Activated naive CD4-positive, alpha-beta T cell treated with anti-CD3 and anti-CD28 coated beads, Interleukin-2, amount 10 ng/mL, durations not matched to agents 7 days and 5 days (primary cell): ENCODE results near the gene HSPB2.
"Not testable (repeated sequence)": the region's sequence is repeated elsewhere in the genome, so short reads cannot be mapped to it uniquely, and the experiment has no call there.

Experiments
- CTCF ChIA-PET: fragments of 350-600 bp; sonication (Branson Sonifier 250); formaldehyde crosslinking; loops from one replicate; lab custom pipeline; 2021; ENCODE audit warnings: antibody characterized with exemption; lab: Charles Lee
- DNase-seq: peaks from one replicate; pipeline ENCODE4 v3.0.0-alpha.2; 2020
- H3K27ac Mint-ChIP-seq: one replicate; pipeline ENCODE4 v1.8.0; 2021; ENCODE audit warnings: mild to moderate bottlenecking, moderate library complexity, mixed read lengths
- H3K27me3 Mint-ChIP-seq: one replicate; pipeline ENCODE4 v1.8.0; 2021; ENCODE audit warnings: mild to moderate bottlenecking, mixed read lengths
- H3K36me3 Mint-ChIP-seq: one replicate; pipeline ENCODE4 v1.8.0; 2021; ENCODE audit warnings: mixed read lengths
- H3K4me1 Mint-ChIP-seq: one replicate; pipeline ENCODE4 v1.8.0; 2021; ENCODE audit warnings: mixed read lengths
- H3K4me3 Mint-ChIP-seq: one replicate; pipeline ENCODE4 v1.8.0; 2021; ENCODE audit warnings: mild to moderate bottlenecking, moderate library complexity, mixed read lengths
- H3K9me3 Mint-ChIP-seq: one replicate; pipeline ENCODE4 v1.8.0; 2021; ENCODE audit warnings: mixed read lengths

HSPB2 gene

DNA sequence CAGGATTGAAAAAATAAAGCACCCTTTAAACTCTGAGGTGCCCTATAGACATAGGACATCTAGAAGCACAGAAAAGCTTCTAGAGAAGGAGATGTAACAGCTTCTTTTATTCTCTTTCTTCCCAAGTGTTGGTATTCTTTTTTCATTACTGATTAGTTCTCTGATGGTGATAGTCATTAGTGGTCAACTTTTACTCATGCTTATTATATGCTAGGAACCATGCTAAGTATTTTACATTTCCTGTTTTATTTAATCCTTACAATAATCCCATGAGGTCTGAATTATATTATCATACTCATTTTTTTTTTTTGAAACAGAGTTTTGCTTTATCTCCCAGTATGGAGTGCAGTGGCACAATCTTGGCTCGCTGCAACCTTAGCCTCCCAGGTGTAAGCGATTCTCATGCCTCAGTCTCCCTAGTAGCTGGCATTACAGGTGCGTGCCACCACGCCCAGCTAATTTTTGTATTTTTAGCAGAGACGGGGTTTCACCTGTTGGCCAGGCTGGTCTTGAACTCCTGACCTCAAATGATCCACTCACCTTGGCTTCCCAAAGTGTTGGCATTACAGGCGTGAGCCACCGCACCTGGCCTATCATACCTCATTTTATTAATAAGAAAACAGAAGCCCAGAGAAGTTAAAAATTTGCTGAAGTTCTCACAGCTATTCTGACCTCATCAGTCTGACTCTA is 9.2 kb downstream of the HSPB2 start:
- CTCF ChIA-PET, result no interaction called here
- peaks cover 40% of the 10 kb centered on the region for H3K27me3 Mint-ChIP-seq
- peaks cover 9% of the 10 kb centered on the region for H3K4me1 Mint-ChIP-seq
- no peak for DNase-seq
- H3K36me3 Mint-ChIP-seq, result no peaks in the 10 kb centered on the region
- H3K27ac Mint-ChIP-seq, result no peak overlapping the region
- no peaks in the 10 kb centered on the region for H3K9me3 Mint-ChIP-seq
- no peak overlapping the region for H3K4me3 Mint-ChIP-seq

DNA sequence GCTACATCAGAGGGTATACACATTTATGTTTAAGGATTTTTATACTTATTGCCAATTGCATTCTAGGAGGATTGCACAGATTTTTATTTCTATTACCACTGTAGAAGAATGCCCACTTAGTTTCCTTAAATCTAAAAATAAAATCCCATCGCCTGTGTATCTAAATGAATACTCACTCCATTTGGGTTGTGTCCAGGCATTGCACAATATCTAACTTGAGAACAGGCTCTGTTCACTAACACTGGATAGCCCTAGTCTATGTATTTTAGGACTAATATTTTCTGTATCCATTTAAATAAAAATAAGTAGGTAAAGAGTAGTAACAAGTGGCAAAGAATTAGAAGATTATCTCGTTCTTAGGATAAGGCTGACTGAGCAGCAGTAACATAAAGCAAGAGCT is 10.3 kb downstream of the HSPB2 start:
- peaks cover 18% of the 10 kb centered on the region for H3K4me1 Mint-ChIP-seq
- CTCF ChIA-PET, result no interaction called here
- H3K4me3 Mint-ChIP-seq, result no peak overlapping the region
- DNase-seq, result no peak
- H3K27me3 Mint-ChIP-seq, result peaks cover 33% of the 10 kb centered on the region
- H3K9me3 Mint-ChIP-seq, result no peaks in the 10 kb centered on the region
- no peak overlapping the region for H3K27ac Mint-ChIP-seq
- no peaks in the 10 kb centered on the region for H3K36me3 Mint-ChIP-seq

DNA sequence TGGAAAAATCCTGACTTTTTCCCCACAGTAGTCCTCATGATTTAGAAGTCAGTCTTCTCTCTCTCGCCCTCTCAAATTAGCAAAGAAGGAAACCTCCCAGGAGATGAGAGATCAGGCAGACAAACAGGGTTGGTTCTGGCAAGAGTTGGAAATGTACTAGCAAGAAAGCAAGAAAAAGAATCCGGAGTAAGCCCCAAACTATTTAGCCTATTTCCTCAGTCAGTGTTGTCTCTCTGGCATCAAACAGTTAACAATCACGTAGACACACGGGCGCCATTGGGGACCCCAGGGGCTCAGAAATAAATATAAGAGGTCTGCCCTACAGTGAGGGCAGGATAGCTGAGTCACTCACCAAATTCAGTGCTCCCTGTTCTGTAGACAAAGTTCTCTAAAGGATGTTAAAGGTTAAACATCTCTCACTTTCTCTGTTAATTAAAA is 10.8 kb downstream of the HSPB2 start:
- CTCF ChIA-PET, result interaction anchor here (1.1 kb wide), 1 partner anchor 96 kb away, joined by 4 read pairs; no protein-coding TSS in a partner anchor
- Mint-ChIP-seq H3K9me3 (no peaks in the 10 kb centered on the region), H3K27ac (no peak overlapping the region), H3K36me3 (no peaks in the 10 kb centered on the region), H3K4me1 (peaks cover 18% of the 10 kb centered on the region), H3K27me3 (peaks cover 33% of the 10 kb centered on the region), H3K4me3 (no peak overlapping the region)
- DNase-seq, result no peak

DNA sequence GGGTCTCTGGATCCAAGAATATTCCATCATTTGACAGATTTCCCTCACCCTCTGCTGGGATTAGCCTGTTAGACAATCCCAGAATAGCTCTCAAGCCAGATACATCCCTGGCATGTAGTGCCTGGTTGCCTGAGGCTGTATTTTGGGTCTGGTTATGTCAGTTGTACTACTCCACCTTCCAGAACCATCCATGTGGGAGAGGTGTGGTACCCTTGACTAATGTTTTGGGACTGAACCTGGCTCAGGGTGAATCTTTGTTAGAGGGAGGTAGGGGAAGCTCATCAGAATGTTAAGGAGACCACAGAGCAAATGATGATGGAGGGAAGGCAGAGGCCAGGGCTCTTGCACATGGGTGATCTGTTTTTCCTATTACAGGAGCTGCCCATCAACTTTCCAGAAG is 11.4 kb downstream of the HSPB2 start:
- H3K36me3 Mint-ChIP-seq, result no peaks in the 10 kb centered on the region
- no peak overlapping the region for H3K4me3 Mint-ChIP-seq
- CTCF ChIA-PET, result interaction anchor here (1.1 kb wide), 1 partner anchor 95 kb away, joined by 4 read pairs; no protein-coding TSS in a partner anchor
- H3K9me3 Mint-ChIP-seq, result no peaks in the 10 kb centered on the region
- no peak overlapping the region for H3K27ac Mint-ChIP-seq
- peaks cover 29% of the 10 kb centered on the region for H3K27me3 Mint-ChIP-seq
- H3K4me1 Mint-ChIP-seq, result peaks cover 18% of the 10 kb centered on the region
- no peak for DNase-seq

DNA sequence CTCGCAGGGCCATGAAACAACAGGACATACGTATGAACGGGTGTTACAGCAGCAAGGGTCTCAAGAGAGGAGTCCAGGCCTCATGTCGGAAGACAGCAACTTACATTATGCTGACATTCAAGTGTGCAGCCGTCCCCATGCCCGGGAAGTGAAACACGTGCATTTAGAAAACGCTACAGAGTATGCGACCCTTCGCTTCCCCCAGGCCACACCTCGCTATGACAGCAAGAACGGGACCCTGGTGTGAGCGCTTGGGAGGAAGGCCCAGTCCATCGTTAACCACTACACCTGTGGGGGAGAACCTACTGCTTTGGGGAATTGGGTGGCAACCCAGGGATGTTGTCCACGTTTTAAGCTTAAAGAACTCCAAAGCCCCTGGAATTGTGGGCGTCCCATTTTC is 13.4 kb downstream of the HSPB2 start:
- CTCF ChIA-PET, result interaction anchor here (1.1 to 2.2 kb wide), 5 partner anchors 9 to 56 kb away, joined by 3 to 13 read pairs (median 4); partner anchors contain the start of gene ALG9
- Mint-ChIP-seq H3K9me3 (no peaks in the 10 kb centered on the region), H3K4me3 (peak overlapping the region; percentile 68), H3K4me1 (peaks cover 18% of the 10 kb centered on the region), H3K36me3 (no peaks in the 10 kb centered on the region), H3K27ac (peak overlapping the region; percentile 91), H3K27me3 (peaks cover 24% of the 10 kb centered on the region)
- DNase-seq, result no peak

DNA sequence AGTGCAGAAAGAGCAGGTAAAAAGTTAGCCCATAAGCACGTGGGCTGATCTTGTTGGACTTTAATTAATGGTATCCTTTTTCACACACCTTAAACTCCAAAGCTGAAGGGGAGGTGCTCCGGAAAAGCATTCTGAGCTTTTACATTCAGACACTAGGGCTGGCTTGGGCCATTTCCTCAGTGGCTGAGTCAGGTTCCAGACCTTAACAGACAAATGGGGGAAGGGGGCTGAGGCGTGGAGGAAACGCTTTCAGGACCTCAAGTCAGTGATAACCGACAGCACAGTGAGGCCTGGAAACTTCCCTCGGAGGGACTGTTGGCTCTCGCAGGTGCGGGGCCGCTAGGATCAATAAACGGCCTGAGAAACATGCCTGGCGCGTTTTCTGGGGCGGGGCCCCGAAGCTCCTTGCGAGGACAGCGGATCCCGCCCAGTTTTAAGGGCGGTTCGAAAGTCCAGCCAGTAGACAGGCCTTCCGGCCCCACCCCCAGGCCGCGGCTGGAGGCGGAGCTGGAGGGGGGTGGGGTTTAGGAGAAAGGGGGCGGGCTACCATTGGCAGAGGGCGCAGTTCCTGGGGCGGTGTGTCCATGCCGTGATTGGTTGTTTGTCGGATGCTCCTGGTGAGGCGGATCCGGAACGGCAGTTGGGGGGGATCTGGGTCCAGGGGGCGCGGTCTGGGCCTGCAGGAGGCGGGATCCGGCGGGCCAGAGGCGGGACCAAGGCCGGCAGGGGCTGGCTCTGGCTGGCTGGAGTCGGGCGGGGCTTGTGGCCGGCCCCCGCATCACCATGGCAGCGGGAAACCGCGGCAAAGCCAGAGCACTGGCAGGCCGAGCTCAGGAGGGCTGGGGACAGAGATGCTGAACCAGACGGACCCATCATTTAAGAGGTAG is 14.2 kb downstream of the HSPB2 start:
- CTCF ChIA-PET, result interaction anchor here (1.1 to 2.2 kb wide), 7 partner anchors 8 to 55 kb away, joined by 3 to 13 read pairs (median 4); partner anchors contain the start of genes ALG9, C11orf52 and DIXDC1
- Mint-ChIP-seq H3K9me3 (no peaks in the 10 kb centered on the region), H3K4me1 (peaks cover 18% of the 10 kb centered on the region), H3K27me3 (peaks cover 23% of the 10 kb centered on the region), H3K27ac (peak overlapping the region; percentile 91), H3K36me3 (no peaks in the 10 kb centered on the region), H3K4me3 (peak overlapping the region; percentile 68)
- DNase-seq, result peak; percentile 96

DNA sequence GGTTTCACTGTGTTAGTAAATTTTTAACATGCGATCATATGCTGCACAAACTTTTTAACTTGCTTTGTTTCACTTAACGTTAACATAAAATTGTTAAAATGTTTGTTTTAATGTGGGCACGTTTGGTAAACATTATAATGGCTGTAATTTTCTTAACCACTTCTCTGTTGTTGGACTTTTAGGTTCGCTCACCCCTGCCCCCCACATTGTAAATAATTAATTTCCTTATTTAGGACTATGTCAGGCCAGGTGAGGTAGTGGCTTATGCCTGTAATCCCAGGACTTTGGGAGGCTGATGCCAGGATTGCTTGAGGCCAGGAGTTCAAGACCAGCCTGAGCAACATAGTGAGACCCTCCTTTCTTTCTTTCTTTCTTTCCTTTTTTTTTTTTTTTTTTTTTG is 17.9 kb downstream of the HSPB2 start:
- Mint-ChIP-seq H3K27me3 (peaks cover 4% of the 10 kb centered on the region), H3K4me1 (peaks cover 28% of the 10 kb centered on the region), H3K27ac (no peak overlapping the region), H3K9me3 (no peaks in the 10 kb centered on the region), H3K4me3 (no peak overlapping the region), H3K36me3 (no peaks in the 10 kb centered on the region)
- no peak for DNase-seq
- CTCF ChIA-PET, result interaction anchor here (0.6 to 12.9 kb wide), 7 partner anchors 8 to 245 kb away, joined by 3 to 217 read pairs (median 5); partner anchors contain the start of genes ALG9, BCO2 and DIXDC1

DNA sequence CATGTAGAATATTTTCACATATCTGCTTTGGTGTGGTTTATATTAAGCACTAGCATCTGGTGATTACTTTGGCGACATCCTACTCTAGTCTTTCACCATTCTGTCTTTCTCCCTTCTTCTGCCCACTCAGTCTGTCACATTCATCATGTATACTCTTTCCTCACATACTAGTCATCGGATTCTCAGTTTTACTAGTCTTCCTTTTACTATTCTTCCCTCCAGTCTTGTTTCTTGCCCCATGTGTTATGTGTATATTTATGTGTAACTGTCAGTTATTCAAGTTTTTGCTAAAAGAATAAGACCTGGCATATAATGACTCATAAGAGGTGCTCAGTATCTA is 20.0 kb downstream of the HSPB2 start:
- H3K4me3 Mint-ChIP-seq, result no peak overlapping the region
- no peaks in the 10 kb centered on the region for H3K9me3 Mint-ChIP-seq
- peaks cover 4% of the 10 kb centered on the region for H3K27me3 Mint-ChIP-seq
- no peak for DNase-seq
- CTCF ChIA-PET, result interaction anchor here (1.6 to 12.9 kb wide), 3 partner anchors 49 to 61 kb away, joined by 4 to 217 read pairs (median 8); partner anchors contain the start of gene ALG9
- H3K27ac Mint-ChIP-seq, result no peak overlapping the region
- peaks cover 29% of the 10 kb centered on the region for H3K4me1 Mint-ChIP-seq
- H3K36me3 Mint-ChIP-seq, result no peaks in the 10 kb centered on the region

DNA sequence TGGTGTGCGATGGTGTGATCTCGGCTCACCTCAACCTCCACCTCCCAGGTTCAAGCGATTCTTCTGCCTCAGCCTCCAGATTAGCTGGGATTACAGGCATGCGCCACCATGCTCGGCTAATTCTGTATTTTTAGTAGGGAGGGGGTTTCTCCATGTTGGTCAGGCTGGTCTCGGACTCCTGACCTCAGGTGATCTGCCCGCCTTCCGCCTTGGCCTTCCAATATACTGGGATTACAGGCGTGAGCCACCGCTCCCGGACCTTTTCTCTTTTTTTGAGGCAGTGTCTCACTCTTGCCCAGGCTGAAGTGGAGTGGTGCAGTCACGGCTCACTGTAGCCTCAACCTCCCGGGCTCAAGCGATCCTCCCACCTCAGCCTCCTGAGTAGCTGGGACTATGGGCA is 20.6 kb downstream of the HSPB2 start:
- H3K27ac Mint-ChIP-seq, H3K36me3 Mint-ChIP-seq, H3K27me3 Mint-ChIP-seq, DNase-seq, H3K9me3 Mint-ChIP-seq, H3K4me3 Mint-ChIP-seq: not testable (repeated sequence)
- CTCF ChIA-PET, result interaction anchor here (0.9 to 12.9 kb wide), 2 partner anchors 32 to 48 kb away, joined by 3 to 217 read pairs; no protein-coding TSS in a partner anchor
- H3K4me1 Mint-ChIP-seq, result peaks cover 33% of the 10 kb centered on the region

DNA sequence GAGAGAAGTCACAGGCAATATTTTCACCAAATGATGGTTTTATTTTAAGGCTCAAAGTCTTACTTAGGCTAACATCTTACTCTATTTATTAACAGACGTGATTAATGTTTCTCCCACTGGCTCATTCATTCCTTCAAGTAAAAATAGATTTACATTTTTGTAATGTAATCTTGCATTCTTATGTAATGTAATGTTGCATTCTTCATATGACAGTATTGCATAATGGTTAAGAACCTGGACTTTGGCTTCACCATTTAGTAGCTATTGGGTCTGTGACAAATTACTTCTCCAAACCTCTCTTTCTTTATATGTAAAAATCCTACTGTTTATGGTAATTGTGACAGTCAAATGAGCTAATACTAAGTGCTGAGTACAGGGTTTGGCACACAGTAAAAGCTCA is 21.3 kb downstream of the HSPB2 start:
- peaks cover 40% of the 10 kb centered on the region for H3K4me1 Mint-ChIP-seq
- no peaks in the 10 kb centered on the region for H3K36me3 Mint-ChIP-seq
- H3K27me3 Mint-ChIP-seq, result peaks cover 4% of the 10 kb centered on the region

DNA sequence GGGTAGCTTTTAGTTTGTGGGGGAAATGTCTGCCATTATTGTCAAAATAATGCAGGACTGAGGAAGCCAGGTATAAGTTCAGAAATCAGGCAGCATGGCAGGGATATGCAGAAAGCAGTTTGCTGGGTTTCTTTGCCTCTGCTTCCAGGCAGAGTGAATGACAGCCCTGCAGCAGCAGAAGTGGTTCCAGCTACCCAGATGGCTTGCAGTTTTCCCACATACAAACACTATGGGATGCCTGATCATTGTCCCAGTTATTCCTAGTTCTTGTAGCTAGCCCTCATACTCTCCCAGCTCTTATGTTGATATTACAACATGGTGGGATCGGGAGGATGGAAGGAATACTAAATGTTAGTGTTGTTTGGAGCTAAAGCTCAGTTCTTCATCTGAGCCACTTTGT is 21.8 kb downstream of the HSPB2 start:
- H3K4me1 Mint-ChIP-seq, result peaks cover 44% of the 10 kb centered on the region
- H3K27me3 Mint-ChIP-seq, result peaks cover 4% of the 10 kb centered on the region
- no peaks in the 10 kb centered on the region for H3K36me3 Mint-ChIP-seq
- H3K27ac Mint-ChIP-seq, result no peak overlapping the region
- H3K4me3 Mint-ChIP-seq, result no peak overlapping the region
- no peak for DNase-seq
- H3K9me3 Mint-ChIP-seq, result no peaks in the 10 kb centered on the region
- CTCF ChIA-PET, result interaction anchor here (0.5 to 12.9 kb wide), 8 partner anchors 10 to 178 kb away, joined by 3 to 217 read pairs (median 3); partner anchors contain the start of genes SDHD and TIMM8B

More for the DNA sequence above, 21.3 kb downstream of the HSPB2 start:
- DNase-seq, result no peak
- no peaks in the 10 kb centered on the region for H3K9me3 Mint-ChIP-seq
- H3K27ac Mint-ChIP-seq, result no peak overlapping the region
- CTCF ChIA-PET, result interaction anchor here (0.8 to 12.9 kb wide), 6 partner anchors 10 to 179 kb away, joined by 3 to 217 read pairs (median 3); partner anchors contain the start of genes SDHD and TIMM8B
- H3K4me3 Mint-ChIP-seq, result no peak overlapping the region

DNA sequence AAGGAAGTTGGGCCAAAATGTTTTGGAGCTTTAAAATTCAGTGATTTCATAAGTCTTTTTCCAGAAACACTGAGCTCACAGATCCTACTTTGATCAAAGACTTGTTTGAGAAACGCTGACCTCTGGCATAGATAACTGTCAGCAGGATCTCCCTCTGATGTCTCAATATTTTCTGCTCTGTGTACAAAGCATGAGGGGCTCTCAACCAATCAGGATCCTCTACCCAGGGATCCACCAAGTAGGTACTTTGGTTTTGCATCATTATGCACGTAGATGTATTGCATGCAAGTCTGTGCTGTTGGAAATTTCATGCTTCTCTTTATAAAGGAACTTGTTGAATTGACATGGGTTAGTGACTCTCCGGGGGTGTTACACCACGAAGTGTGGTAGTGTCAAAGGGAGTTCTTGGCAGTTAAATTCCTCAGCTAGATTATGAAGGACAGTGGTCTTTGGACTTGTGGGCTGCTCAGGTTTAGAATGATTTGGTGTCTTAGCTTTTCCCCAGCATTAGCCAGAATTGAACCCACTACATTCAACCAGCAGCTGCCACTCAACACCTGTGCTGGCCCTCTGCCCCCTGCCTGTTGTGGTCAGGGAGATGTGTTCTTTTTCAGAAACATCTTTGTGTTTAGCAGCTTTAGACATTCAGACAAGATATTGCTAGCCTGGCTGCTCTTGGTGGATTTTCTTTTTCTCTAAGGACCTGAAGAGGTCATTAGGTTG is 22.9 kb downstream of the HSPB2 start:
- Mint-ChIP-seq H3K4me1 (peaks cover 46% of the 10 kb centered on the region), H3K27me3 (peaks cover 4% of the 10 kb centered on the region), H3K36me3 (no peaks in the 10 kb centered on the region), H3K27ac (no peak overlapping the region), H3K4me3 (peak overlapping the region; percentile 8), H3K9me3 (no peaks in the 10 kb centered on the region)
- DNase-seq, result no peak
- CTCF ChIA-PET, result interaction anchor here (0.9 to 12.9 kb wide), 6 partner anchors 9 to 344 kb away, joined by 3 to 217 read pairs (median 4); no protein-coding TSS in a partner anchor

DNA sequence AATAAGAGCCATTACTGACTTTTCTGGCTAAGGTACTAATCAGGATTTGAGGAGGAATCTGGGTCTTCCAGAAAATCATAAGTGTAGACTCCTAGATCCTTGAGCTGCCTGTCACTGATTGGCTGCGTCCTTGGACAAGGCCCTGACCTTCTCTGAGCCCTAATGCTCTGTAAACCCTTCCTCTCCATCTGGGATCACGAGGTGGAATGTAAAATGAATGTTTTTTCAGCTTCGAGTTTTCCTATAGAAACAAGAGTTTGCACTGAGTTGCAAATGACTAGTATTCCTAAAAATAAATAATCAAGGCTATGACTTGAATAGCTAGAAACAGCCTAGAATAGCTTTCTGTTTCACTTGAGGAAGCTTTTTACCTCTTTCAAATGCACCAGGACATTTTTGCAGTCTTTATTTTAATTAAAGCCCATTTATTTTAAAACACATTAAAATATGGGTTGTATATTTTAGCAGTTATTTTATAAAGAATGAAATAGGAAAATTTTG is 23.6 kb downstream of the HSPB2 start:
- H3K4me1 Mint-ChIP-seq, result peaks cover 46% of the 10 kb centered on the region

More for the DNA sequence above, 23.6 kb downstream of the HSPB2 start:
- Mint-ChIP-seq H3K9me3 (no peaks in the 10 kb centered on the region), H3K27me3 (peaks cover 4% of the 10 kb centered on the region), H3K27ac (peak overlapping the region; percentile 69), H3K4me3 (peak overlapping the region; percentile 80), H3K36me3 (no peaks in the 10 kb centered on the region)
- DNase-seq, result no peak
- CTCF ChIA-PET, result interaction anchor here (0.9 to 12.9 kb wide), 6 partner anchors 8 to 343 kb away, joined by 3 to 217 read pairs (median 4); no protein-coding TSS in a partner anchor
